HG03095 (cell line): ENCODE measurements around the gene HDAC9.
"Not testable (repeated sequence)": the region's sequence is repeated elsewhere in the genome, so short reads cannot be mapped to it uniquely, and the experiment has no call there.

Source experiments
- ATAC-seq: cut with Tn5 transposase; IDR thresholded peaks from one replicate; pipeline ENCODE4 v1.9.1; 2021; ENCODE audit warnings: moderate library complexity; ENCODE audit not compliant: unreplicated experiment

The HDAC9 gene

DNA sequence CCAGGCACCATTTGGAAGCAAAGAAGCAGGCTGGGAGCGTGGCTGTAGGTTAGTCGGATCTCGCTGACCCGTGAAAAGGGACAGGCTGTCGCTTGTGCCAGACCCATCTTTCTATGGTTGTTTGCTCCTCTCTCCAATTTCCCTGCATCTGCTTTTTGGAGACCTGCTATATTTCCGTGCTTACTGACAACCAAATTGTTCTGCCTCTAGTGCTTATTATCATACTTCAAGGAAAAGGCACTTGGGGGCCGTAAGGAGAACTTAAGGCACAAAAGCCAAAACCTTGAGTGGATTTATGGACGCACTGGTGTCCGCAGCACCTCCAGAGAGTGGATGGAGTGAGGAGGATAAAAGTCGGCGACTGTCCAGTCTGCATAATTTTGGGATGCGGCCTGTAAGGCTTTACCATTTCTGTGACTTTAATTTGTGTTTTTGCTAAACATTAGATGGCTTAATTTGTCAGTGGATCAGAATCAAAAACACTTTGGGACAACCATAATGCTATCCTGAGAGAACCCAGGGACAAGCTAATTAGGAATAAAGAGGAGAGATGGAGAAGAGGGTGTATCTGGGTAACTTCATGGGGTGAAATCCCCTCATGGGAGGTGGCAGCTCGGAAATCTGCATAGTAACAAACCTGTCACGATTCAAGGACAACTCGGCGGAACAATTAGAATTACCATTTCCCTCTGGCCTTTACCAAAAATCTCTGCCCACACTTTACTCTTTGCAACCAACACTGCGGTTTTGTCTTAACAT is 206.7 kb downstream of the HDAC9 start:
- no peak for ATAC-seq

DNA sequence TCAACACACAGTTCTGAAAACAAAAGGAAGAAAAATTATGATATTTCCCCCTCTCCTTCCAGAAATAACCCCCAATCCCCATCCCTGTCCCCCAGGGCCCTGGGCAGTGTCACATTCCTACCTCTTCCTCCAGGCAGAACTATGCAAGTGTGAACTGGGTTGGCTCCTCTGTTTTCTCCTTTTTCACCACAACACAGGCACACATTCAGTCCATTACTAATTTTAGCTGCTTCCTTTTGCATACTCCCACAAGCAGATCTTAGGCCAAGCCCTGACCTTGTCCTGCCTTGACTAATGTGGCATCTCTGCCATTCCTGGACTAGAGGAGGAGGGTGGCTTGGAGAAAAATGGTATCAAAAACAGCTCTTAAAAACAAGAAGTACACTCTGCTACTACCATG is 208.1 kb downstream of the HDAC9 start:
- no peak for ATAC-seq

DNA sequence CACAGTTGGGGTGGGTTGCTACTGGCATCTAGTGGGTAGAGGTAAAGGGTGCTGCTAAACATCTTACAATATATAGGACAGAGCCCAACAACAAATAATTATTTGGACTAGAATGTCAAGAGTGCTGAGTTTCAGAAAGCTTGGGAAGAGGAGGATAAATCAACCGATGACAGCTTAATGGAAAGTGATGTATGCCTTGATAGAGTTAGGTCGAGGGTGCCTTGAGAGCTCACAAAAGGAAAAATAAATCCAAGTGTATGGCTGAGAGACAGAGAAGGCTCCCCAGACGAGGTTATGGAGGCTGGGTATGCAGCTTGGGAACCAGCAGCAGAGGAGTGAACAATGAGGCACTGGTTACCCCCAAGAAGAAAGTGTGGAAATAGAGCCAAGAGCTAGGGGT is 211.1 kb downstream of the HDAC9 start:
- ATAC-seq: no peak

DNA sequence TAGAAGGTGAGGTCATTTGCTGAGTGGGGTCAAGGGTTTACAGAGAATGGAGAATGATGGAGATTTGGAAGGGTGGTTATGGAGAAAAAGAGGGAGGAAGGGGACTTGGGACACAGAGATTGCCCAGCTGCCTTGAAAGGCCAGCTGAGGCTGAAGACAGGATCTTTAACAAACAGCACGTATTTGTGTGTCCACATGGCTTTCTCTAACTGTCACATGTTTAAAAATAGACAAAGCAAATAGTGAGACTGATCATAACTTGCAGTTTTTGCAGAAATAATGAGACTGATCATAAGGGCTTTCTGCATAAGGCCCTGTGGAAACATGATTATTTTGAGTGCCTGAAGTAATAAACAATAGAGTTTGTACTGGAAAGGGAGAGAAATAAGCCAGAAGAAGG is 212.7 kb downstream of the HDAC9 start:
- ATAC-seq: no peak

DNA sequence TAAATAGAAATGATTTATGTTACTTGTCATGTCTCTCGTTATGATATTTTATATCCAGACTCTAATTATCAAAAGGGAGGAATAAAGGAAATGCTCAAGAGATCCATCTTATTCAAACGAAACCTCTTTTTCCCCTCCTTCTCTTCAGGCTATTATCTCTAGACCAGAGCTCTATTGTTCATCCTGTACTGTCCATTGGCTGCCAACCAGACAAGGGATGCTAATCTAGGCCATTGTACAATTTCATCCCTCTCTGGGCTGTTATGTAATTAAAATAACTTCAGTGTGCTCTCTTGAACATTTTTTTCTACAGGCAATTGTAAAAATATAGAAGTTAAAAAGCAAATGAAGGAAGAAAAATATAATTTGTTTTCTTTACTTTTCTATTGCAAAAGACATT is 220.4 kb downstream of the HDAC9 start:
- ATAC-seq: no peak

DNA sequence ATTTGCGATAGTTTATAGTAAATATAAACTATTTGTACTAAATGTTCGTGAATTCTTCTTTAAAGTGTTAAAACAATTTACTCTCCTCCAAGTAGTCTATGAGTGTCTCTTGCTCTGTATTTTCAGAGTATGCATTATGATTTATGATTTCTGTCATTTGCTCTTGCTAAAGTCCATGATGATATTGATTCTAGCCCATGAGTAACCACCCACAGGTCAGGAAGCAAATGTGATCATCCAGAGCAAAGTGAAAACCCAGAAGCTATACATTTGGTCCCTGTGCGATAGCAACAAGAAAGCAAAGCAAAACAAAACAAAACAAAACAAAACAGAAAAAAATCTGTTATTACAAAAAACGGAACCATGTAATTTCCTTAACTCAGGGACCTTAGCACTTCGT is 225.9 kb downstream of the HDAC9 start:
- no peak for ATAC-seq

DNA sequence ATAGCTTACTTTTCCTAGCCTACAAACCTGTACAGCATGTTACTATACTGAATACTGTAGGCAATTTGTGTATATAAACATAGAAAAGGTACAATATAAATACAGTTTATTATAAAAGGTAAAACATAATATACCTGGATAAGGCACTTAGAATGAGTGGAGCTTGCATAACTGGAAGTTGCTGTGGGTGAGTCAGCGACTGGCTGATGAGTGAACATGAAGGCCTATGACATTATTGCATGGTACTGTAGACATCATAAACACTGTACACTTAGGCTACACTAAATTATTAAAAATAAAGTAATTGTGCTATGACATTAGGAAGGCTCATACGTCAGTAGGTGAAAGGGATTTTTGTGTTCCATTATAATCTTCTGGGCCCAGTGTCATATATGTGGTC is 228.8 kb downstream of the HDAC9 start:
- ATAC-seq: no peak

DNA sequence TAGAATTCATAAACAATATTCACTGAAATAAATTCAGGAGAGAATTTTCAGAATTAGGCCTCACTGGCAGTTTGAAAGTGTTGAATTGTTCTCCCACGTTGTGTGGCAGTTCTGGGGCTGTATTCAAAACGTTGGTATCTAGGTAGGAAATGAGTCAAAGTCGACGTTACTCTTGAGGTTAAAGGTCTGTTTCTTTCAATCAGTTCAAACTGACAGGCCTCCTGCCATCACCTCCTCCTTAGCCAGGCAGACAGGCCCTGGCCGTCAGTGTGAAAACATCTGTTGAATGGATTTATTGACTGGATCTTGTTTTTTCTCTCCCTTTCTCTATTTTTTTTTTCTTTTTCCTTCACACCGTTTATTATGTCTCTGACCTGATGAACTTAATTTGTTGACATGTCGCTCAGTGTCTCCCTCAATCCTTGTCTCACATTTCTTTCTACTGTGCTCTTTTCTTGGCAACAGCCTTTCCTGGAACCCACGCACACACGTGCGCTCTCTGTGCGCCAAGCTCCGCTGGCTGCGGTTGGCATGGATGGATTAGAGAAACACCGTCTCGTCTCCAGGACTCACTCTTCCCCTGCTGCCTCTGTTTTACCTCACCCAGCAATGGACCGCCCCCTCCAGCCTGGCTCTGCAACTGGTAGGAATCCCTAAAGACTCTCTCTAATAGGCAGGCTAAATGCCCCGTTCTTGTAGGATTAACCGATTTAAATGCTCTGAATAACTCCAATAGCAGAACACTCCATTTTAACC is 231.7 kb downstream of the HDAC9 start:
- no peak for ATAC-seq

DNA sequence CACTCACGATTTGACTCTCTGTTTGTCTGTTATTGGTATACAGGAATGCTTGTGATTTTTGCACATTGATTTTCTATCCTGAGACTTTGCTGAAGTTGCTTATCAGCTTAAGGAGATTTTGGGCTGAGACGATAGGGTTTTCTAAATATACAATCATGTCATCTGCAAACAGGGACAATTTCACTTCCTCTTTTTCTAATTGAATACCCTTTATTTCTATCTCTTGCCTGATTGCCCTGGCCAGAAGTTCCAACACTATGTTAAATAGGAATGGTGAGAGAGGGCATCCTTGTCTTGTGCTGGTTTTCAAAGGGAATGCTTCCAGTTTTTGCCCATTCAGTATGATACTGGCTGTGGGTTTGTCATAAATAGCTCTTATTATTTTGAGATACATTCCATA is 240.5 kb downstream of the HDAC9 start:
- not testable (repeated sequence) for ATAC-seq

DNA sequence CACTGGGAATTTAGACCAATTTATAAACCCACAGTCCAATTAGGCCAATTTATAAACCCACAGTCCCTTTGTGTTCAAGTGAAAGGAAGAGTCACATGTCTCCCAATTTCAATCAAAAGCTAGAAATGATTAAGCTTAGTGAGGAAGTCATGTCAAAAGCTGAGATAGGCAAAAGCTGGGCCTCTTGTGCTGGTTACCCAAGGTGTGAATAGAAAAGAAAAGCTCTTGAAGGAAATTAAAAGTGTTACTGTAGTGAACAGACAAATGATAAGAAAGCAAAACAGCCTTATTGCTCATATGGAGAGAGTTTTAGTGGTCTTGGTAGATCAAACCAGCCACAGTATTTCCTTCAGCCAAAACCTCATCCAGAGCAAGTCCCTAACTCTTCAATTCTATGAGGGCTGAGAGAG is 245.0 kb downstream of the HDAC9 start:
- ATAC-seq: no peak

DNA sequence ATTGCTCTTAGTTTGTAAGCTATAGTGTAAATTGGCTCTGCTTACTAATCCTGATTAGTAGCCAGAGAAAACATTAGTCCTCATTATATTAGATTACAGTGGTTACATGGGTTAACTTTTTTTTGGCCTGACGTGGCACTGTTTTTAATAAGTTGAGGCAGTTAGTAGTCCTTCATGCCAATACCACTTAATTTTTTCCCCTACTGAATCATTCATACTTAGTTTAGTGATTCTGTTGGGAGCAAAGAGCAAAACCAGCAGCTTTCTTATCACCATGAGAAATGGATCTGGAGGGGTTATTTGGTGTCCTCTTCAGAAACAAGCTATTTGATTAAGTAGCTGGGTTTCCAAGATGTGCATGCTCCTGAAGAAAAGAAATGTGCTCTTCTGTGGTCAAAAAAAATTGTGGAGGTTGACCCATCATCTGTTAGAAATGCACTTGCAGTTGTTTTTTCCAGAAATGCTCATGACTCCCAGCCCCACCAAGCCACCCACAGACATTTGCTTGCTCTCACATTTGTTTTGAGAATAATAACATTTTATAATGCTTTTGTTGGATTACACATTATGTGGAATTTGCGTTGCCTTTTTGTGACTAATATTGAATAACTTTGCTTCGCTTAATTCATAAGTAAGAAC is 258.5 kb downstream of the HDAC9 start:
- ATAC-seq: no peak

DNA sequence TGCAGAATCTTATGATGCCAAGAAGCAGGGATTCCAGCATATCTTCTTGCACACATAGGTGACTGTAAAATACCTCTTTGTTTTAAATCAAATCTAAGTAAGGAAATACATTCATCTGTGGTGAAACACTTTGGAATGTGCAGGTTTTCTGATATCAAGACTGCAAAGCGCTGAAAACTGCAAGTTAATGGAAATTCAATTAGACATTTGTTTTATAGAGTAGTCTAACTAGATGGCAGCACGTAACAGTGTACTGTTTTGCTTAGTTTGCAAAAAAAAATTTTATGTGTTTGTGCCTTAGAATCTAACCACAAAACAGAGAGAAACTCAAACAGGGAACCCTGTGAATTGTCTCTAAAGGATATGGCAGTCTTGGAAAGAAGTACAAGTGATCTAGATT is 259.2 kb downstream of the HDAC9 start:
- no peak for ATAC-seq

DNA sequence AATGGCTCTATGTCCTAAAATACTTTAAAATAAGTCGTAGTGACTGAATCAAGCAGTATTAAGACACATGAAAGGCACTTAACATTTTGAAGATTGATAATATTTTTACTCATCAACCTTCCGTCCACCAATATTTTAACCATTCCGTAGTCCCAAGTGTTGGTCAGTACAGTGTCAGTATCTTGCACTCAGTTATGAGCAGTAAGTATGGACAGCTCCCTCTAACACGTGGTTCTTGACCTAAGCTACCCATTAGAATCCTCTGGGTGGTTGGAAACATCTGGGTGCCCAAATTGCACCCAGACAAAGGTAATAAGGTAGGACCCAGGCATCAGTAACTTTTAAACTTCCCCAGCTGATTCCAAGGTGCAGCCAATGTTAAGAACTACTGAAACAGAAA is 260.2 kb downstream of the HDAC9 start:
- no peak for ATAC-seq

DNA sequence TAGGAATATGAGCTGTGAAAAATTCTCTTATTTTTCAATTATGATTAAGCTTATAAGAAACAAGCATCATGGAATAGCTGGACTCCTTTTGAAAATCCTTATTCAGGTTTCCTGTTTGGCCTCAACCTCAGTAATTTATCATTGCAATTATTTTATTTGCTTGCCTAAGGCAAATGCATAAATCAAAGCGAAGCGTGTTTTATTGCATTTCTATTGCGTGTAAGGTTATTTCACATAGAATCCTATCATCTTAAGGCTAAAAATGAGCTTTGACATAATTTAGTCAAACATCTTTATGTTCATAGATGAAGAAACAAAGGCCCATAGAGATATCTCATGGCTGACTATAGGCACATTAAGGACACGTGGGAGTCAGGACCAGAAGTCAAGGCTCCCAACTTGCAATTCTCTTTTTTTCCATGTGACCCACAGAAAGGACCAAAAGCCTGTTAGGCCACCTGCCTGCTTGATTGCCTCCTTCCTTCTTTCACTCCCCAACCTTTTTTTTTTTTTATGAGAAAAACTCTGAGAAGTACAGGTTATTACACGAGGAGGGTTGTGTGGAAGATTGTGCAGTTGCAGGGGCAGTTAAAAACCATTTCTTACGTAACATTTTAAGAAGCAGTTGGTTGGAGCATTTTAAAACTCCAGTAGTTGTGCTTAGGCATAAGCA is 261.0 kb downstream of the HDAC9 start:
- ATAC-seq: no peak

DNA sequence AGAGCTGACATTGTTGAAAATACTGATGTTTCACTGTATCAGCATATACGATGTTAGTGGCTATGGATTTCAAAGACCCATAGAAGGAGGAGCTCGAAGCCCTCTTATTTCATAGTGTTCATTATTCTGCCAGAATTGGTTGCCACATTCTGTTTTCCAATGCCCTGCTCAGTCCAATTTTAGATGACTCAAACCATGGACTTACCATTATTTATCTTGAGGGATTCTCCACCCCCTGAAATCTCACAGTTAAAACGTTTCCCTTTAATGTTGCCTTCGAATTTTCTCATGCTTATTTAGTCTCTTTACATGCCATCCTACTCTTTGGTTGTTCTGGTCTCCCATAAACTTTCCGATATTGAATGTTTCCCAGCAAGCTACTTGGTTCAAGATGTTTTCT is 264.5 kb downstream of the HDAC9 start:
- no peak for ATAC-seq

DNA sequence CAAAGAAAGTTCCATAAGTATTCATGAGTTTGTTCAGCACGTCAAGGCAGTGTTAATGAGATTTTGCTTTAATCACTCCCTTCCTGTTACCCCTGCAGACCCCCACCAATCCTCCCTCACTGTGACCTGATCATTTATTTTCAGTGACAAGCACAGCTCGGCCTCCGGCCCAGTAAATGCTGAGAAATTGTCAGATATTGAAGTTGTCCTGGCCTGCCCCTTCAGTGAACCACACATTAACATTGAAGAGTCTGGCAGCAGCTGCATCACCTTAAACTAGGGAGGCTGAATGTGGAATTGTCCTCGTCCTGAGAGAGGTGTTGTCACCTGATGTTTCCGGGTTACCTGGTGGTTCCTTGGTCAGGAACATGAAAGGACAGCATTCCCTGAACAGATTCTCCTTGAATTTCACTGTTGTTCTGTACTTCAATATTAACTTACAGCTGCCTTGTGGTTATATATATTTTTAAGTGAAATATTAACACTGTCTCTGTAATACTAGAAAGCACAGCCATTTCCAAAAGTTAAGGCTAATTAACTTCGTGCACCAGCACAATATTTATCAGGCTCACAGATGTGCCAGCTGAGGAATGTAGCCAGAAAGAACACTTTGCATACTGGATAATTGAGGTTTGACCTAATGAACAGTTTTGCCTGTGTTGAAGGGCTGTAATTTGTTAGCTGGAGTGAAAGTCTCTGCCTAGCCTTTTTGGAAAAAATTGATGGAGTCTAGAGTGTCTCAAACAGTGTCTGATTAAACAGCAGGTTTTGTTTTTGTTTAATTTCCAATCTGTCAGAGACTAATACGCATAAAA is 265.3 kb downstream of the HDAC9 start:
- ATAC-seq: no peak

DNA sequence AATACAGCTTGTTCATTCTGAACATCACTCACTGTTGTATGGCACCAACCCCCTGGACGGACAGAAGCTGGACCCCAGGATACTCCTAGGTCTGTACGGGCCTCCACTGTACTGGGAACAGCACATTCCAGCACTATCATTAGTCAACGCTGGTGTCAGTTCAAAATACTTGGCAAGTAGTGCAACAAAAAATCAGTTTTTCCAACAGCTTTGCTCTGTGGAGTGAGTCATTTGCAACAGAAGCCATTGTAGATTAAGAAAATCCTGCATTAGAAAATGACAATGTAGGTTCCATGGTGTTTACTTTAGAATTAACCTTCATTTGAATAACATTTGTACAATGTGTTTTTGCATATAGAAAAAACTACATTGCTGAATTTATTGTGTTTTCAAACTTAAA is 266.6 kb downstream of the HDAC9 start:
- ATAC-seq: no peak

DNA sequence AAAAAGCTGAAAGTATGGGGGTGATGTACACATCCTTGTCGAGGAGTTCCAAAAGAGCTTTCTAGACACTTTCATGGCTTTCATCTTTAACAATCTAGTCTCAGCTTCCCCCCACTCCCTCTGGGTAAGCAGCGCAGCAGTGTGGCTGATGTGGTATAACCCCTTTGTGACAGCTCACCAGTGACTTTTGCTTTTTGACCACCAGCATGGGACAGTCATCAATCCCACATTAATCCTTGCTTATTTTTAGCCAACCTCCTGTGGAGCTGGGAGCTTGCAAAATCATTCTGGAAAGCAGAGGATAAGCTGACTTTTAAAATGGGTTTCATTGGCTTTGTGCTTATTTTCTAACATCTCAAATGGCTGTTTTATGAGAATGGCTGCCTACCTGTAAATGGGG is 272.7 kb downstream of the HDAC9 start:
- ATAC-seq: no peak

DNA sequence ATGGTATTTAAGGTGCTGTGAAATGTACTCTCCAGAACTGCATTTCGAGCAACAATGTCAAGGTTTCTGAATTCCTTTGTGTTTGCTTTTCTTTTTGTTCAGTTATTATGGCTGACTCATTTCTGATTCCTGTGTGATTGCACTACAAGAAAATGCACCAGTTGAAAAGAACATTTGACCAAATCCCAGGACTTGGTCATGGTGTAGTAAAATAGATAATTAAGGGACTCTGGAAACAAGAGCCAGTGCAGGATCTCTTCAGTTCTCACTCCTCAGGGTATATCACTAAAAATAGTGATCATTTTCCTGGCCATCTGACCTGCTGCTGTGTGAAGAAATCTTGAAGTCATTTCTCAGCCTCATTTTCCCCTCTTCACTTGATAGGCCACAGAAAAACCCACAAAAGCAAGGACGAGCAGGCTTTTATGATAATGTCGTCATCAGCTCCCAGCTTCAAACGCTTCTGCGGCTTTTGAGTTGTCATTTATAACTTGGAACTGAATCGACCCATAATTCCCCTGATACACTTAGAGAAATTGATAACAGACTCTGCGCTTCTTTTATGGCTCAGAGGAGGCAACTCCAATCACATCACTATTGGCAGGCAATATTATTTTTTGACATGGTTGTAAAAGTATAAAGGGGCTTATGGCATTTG is 274.7 kb downstream of the HDAC9 start:
- ATAC-seq: no peak

DNA sequence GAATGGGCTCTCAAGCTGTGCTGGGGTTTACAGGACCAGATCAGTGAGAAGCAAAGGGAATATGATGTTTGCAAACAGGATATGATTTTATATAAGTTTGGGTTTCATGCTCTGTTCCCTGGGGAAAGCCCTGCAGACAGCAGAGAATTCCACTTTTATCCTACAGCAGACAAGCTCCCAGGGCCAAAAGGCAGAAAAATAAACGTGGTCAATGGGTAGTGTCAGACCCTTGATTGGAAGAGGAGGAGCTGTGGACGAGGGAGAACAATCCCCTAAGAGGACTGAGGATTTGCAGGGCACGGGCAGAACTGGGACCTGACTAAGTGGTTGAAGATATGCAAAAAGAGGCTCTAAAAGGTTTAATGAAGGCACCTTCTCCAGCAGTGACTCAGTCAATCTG is 275.3 kb downstream of the HDAC9 start:
- ATAC-seq: no peak
